Ovary (tissue), 9 donors: Measurements from ENCODE around the gene NRIP1. TPM values are rescaled to one million over a fixed set of nuclear protein-coding genes. Genes with fewer than 3 reads are reported as not detected.
"Not testable (repeated sequence)": the region's sequence is repeated elsewhere in the genome, so short reads cannot be mapped to it uniquely, and the experiment has no call there.

Experiments
- DNase-seq, 5 donors: peaks; one replicate each; pipeline ENCODE4 v3.0.0-alpha.2; 2019 to 2020
- H3K27ac ChIP-seq, 2 donors: fragments of 200-600 bp; one replicate each; pipeline versions ENCODE4 v1.5.1 to v1.8.0; 2019 to 2022
- H3K27me3 ChIP-seq: fragments of 200-600 bp; one replicate; pipeline ENCODE4 v1.8.0; 2022
- H3K36me3 ChIP-seq: fragments of 200-600 bp; sonication (generic); one replicate; pipeline ENCODE4 v1.5.1; 2019
- H3K4me1 ChIP-seq: one replicate; pipeline ENCODE4 v1.8.1; 2013; ENCODE audit warnings: mild to moderate bottlenecking, moderate library complexity; ENCODE audit not compliant: insufficient read depth
- H3K4me3 ChIP-seq: fragments of 200-600 bp; sonication (generic); one replicate; pipeline ENCODE4 v1.5.1; 2017
- H3K9me3 ChIP-seq, 2 donors: fragments of 200-600 bp in 1 of 2; sonication (generic) in 1 of 2; one replicate each; pipeline versions ENCODE4 v1.5.1 to v1.8.1; 2013 to 2019; ENCODE audit warnings: mild to moderate bottlenecking in 1 of 2, moderate library complexity in 1 of 2
- EP300 ChIP-seq: sonication (generic); formaldehyde crosslinking; IDR thresholded peaks from one replicate; pipeline ENCODE4 v1.6.1; 2017; ENCODE audit warnings: antibody characterized with exemption
- POLR2A ChIP-seq: fragments of 450-650 bp; IDR thresholded peaks from one replicate; pipeline ENCODE4 v1.6.1; 2017; ENCODE audit warnings: antibody characterized with exemption, mild to moderate bottlenecking, moderate library complexity
- WGBS, 3 donors: extraction: QIAGEN DNeasy Blood & Tissue Kit in 1 of 3; methylation state at CpG; one replicate each; pipeline versions ENCODE4 v1.1.5 to v1.1.7; 2013 to 2017; 5-methylcytosine and 5-hydroxymethylcytosine counted together
- intact Hi-C, 4 donors: fragments of 100-400 bp; cut with DNase I; formaldehyde crosslinking; loops; one replicate each; pipeline versions ENCODE4 v1.11.0 to v1.15.1; 2022 to 2023
- polyA plus RNA-seq, 2 donors: library from polyadenylated mRNA; stranded (reverse); fragments of 200-250 nt in 1 of 2; fragments of 350-450 nt in 1 of 2; fragmentation: Illumina TruSeq in 1 of 2; extraction: RNeasy Lipid Tissue Mini Kit (QIAGEN cat#74804) in 1 of 2; gene quantifications; one replicate each; pipeline ENCODE4 v1.2.3, GENCODE V29; 2013 to 2014
- total RNA-seq, 7 donors: library from RNA; depleted of rRNA in 2 of 7; stranded (reverse); fragments of >200 nt in 2 of 7; fragmentation: NEBNext Ultra II Directional in 3 of 7; extraction: Animal tissue kit (Norgen Biotek cat#: 25700) in 3 of 7; gene quantifications; one replicate each; pipeline versions ENCODE4 v1.1.0 to v1.2.4, GENCODE V29; 2016 to 2023
- TF ChIP-seq, protein P1 (sequence below), 3 donors: fragments of 450-650 bp in 2 of 3; fragments of 200-600 bp in 1 of 3; IDR thresholded peaks; one replicate each; pipeline versions ENCODE4 v1.5.1 to v1.8.0; 2016 to 2022; ENCODE audit warnings: antibody characterized with exemption in 3 of 3, mild to moderate bottlenecking in 1 of 3
- donor health status: DM: no; HTN: no; CAD: no; lungs with moderate emphysema.
- donor health status: DM: no; HTN: no; CAD: no.
- donor health status: Bipolar disorder and iron deficiency.
- donor health status: DM: yes; HTN: yes; CAD: no.
- donor health status: DM: no; HTN: no; CAD: no.
- donor health status: DM: yes; HTN: yes; CAD: no.

Gene NRIP1
- total and polyA plus RNA-seq, 9 donors = 9.4 to 56.6 (median 39.9) TPM

DNA sequence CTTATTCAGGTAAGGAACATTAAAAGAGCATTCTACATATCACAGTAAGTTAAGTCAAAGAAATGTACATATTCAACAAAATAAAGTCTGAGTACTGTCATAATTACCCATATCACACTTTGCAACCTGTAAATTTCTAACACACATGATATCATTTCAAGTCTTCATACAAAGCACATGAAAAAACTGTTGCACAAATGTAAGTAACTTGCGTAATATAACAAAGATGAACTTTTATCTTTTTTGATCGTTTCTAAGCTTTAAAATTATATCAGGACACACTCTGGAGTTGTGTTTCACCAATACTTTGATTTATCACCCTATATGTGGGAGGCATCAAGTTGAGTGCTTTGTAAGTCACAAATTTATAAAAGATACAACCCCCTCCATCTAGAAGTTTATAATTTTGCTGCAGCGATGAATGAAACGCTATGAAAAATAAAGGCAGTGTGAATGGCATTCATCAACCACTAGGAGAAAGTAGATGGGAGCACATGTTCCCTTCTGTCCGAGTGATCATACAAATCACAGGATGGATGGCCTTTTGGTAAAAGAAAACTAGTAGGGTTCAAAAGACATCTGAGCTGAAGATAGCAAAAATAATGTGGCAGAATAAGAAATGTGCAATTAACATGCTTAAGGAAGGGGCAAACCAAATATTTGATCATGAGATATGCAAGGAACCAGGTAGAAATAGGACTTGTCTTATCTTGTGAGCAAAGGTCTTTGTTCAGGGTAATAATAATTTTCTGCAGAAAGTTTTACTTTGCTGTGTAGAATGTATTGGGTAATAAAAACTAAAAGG is 27.5 kb downstream of the NRIP1 start:
- intact Hi-C loops = no loop called here
- Histone ChIP-seq H3K27ac (no peak overlapping the region), H3K36me3 (no peaks in the 10 kb centered on the region), H3K4me1 (peaks cover 2% of the 10 kb centered on the region), H3K9me3 (no peaks in the 10 kb centered on the region), H3K4me3 (no peak overlapping the region), H3K27me3 (no peaks in the 10 kb centered on the region)
- WGBS, 3 donors = 85 to 93% (median 88%) methylated on average over 5 of the region's 5 CpGs
- TF ChIP-seq POLR2A (no peak), EP300 (no peak)
- TF ChIP-seq, protein P1, sequence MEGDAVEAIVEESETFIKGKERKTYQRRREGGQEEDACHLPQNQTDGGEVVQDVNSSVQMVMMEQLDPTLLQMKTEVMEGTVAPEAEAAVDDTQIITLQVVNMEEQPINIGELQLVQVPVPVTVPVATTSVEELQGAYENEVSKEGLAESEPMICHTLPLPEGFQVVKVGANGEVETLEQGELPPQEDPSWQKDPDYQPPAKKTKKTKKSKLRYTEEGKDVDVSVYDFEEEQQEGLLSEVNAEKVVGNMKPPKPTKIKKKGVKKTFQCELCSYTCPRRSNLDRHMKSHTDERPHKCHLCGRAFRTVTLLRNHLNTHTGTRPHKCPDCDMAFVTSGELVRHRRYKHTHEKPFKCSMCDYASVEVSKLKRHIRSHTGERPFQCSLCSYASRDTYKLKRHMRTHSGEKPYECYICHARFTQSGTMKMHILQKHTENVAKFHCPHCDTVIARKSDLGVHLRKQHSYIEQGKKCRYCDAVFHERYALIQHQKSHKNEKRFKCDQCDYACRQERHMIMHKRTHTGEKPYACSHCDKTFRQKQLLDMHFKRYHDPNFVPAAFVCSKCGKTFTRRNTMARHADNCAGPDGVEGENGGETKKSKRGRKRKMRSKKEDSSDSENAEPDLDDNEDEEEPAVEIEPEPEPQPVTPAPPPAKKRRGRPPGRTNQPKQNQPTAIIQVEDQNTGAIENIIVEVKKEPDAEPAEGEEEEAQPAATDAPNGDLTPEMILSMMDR (IDR thresholded peaks at IDR 0.05) = no peak
- DNase-seq = no peak

DNA sequence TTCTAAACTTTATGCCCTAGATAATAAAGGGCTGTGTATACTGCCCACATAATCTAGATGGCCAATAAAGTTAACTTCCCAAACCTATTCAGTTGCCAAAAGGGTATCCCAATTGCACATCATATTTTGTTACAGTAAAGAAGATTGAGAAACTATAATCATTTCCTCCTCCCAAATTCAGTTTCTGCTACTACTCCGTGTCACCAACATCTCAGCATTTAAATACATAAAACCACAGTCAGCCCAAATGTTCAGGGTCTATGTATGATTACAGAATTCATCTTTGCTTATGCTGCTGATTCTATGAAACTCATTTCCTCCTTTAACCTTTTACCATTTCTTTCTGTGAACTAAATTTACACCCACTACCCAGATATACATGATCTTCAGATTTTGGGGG is 28.6 kb downstream of the NRIP1 start:
- intact Hi-C loops = no loop called here

DNA sequence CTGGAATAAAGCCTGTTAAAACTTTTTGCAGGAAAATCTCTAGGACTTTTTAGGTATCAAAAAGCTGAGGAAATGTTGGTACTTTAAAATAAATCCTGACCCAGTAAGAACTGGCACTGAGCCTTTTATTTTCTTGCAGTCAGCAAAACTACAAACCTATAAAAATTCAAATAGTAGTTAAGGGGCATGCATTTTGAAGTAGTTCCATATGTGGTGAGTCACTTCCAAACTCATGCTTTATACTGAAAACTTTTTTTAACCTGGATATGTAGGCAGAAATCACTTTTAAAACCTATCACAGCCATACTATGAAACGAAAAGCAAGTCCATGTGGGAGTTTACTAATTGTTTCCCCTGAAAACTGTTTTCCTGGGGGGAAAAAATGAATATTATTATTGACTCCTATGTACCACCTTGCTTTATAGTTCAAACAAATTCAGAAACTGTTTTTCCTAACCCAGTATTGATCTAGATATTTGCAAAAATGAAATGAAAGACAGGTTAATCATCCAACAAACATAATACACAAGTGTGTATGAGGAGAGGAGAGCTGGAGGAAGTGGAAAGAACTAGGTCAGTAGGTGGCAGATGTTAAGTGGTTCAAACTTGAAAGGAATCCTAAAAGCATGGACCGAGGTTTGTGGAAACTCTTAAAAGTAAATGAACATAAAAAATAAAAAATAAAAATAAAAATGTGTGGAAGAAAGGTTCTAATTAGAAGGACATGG is 30.5 kb downstream of the NRIP1 start:
- WGBS, 3 donors = 15 to 22% (median 17%) methylated on average over 2 of the region's 2 CpGs

More for the DNA sequence above, 28.6 kb downstream of the NRIP1 start:
- Histone ChIP-seq H3K27ac (no peak overlapping the region), H3K4me1 (peaks cover 2% of the 10 kb centered on the region), H3K9me3 (no peaks in the 10 kb centered on the region), H3K4me3 (no peak overlapping the region), H3K36me3 (no peaks in the 10 kb centered on the region), H3K27me3 (no peaks in the 10 kb centered on the region)
- WGBS, 3 donors = 49 to 67% (median 55%) methylated on average over 1 of the region's 1 CpG
- DNase-seq = no peak
- TF ChIP-seq, protein P1 (IDR thresholded peaks at IDR 0.05) = no peak
- no peak for TF ChIP-seq EP300
- no peak for TF ChIP-seq POLR2A

DNA sequence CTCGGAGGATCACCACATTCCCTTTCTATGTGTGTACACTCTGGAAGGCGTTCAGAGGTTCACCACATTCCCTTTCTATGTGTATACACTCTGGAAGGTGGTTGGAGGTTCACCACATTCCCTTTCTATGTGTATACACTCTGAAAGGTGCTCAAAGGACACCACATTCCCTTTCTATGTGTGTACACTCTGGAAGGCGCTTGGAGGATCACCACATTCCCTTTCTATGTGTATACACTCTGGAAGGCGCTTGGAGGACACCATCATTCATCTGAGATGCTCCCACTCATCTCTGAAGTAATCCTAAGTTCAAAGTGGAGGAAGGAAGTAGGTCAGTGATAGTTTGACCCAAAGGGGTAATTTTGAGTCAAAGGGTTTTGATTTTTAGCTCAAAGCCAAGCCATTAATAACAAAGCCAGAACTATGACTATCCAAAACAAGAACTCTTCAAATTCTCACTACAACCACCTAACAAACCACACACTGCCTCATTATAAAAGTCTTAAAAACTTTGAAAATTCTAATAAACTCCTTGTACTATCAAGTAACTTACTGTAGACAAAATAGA is 32.9 kb downstream of the NRIP1 start:
- intact Hi-C loops = no loop called here
- Histone ChIP-seq H3K36me3 (no peaks in the 10 kb centered on the region), H3K9me3 (no peaks in the 10 kb centered on the region), H3K27me3 (no peaks in the 10 kb centered on the region), H3K4me3 (no peak overlapping the region), H3K27ac (no peak overlapping the region), H3K4me1 (peaks cover 2% of the 10 kb centered on the region)
- 93 to 98% (median 96%) methylated on average over 3 to 4 of the region's 4 CpGs for WGBS, 3 donors
- DNase-seq = no peak
- TF ChIP-seq, protein P1 (IDR thresholded peaks at IDR 0.05) = no peak
- TF ChIP-seq POLR2A (no peak), EP300 (no peak)

More for the DNA sequence above, 30.5 kb downstream of the NRIP1 start:
- no peak for DNase-seq
- Histone ChIP-seq H3K27ac (no peak overlapping the region), H3K4me3 (no peak overlapping the region), H3K9me3 (no peaks in the 10 kb centered on the region), H3K27me3 (no peaks in the 10 kb centered on the region), H3K4me1 (peaks cover 2% of the 10 kb centered on the region), H3K36me3 (no peaks in the 10 kb centered on the region)
- intact Hi-C loops = no loop called here
- TF ChIP-seq EP300 (no peak), POLR2A (no peak)
- TF ChIP-seq, protein P1 (IDR thresholded peaks at IDR 0.05) = no peak

DNA sequence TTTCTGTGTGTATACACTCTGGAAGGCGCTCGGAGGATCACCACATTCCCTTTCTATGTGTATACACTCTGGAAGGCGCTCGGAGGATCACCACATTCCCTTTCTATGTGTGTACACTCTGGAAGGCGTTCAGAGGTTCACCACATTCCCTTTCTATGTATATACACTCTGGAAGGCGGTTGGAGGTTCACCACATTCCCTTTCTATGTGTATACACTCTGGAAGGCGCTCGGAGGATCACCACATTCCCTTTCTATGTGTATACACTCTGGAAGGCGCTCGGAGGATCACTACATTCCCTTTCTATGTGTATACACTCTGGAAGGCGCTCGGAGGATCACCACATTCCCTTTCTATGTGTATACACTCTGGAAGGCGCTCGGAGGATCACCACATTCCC is 33.4 kb downstream of the NRIP1 start:
- DNase-seq, H3K27ac ChIP-seq, H3K36me3 ChIP-seq, H3K27me3 ChIP-seq, H3K4me3 ChIP-seq, H3K4me1 ChIP-seq, H3K9me3 ChIP-seq, intact Hi-C loops: not testable (repeated sequence)
- 93 to 97% (median 94%) methylated on average over 12 to 14 of the region's 14 CpGs for WGBS, 3 donors

DNA sequence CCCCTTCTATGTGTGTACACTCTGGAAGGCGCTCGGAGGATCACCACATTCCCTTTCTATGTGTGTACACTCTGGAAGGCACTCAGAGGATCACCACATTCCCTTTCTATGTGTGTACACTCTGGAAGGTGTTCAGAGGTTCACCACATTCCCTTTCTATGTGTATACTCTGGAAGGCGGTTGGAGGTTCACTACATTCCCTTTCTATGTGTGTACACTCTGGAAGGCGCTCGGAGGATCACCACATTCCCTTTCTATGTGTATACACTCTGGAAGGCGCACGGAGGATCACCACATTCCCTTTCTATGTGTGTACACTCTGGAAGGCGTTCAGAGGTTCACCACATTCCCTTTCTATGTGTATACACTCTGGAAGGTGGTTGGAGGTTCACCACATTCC is 33.9 kb downstream of the NRIP1 start:
- H3K4me1 ChIP-seq, DNase-seq, H3K9me3 ChIP-seq, H3K27me3 ChIP-seq, intact Hi-C loops, H3K36me3 ChIP-seq, H3K27ac ChIP-seq, H3K4me3 ChIP-seq: not testable (repeated sequence)
- 85 to 97% (median 96%) methylated on average over 8 of the region's 8 CpGs for WGBS, 3 donors
